NCI-H510A treated with DMSO at 0.1 percent for 48 hours (cell line): ENCODE results near the gene DGKI.
"Not testable (repeated sequence)": the region's sequence is repeated elsewhere in the genome, so short reads cannot be mapped to it uniquely, and the experiment has no call there.

Experiments
- DNase-seq: peaks from one replicate; lab custom pipeline; 2025; lab: John Stamatoyannopoulos, UW

Gene DGKI

DNA sequence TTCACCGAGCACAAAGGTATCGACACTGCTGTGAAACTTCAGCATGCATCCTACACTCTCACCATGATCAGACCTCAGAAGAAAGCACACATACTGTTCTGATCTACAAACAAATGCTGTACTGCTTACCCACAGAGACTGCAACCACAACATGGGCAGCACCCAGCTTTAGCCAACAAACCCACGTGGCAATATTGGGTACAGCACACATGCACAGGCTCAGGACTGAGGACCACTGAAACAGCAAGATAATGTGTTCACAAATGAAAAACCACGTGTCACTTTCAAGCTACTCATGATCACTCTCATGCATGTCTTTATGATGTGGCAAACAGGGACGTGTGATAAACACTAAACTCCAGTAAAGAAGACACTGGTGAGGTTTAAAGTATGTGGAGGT lies 383.9 kb downstream of the DGKI start:
- no peak for DNase-seq

GRCh38 chr7:137462074-137462715 lies 384.6 kb downstream of the DGKI start:
- DNase-seq = no peak

DNA sequence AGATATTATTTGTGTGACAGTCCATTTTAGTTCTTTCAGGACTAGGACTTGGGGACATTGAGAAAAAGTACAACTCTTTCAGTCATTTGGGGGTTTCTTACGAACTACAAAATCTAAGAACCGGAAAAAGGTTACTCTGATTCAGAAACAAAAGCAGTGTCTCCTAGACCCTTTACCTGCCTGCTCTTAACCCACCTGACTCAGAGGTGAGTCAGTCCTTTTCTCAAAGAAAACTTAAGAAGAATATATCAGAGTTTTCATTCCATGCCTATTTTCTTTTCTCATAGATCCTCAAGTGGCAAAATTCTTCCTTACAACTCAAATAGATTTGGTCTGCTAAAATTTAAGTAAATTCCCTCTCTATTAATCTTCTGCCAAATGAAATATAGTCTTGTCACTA lies 388.4 kb downstream of the DGKI start:
- no peak for DNase-seq

- no peak for DNase-seq
Observed at GRCh38 chr7:137454767-137455166, 392.0 kb downstream of the DGKI start.

GRCh38 chr7:137454246-137454724 lies 392.5 kb downstream of the DGKI start:
- peak; percentile 60 for DNase-seq

DNA sequence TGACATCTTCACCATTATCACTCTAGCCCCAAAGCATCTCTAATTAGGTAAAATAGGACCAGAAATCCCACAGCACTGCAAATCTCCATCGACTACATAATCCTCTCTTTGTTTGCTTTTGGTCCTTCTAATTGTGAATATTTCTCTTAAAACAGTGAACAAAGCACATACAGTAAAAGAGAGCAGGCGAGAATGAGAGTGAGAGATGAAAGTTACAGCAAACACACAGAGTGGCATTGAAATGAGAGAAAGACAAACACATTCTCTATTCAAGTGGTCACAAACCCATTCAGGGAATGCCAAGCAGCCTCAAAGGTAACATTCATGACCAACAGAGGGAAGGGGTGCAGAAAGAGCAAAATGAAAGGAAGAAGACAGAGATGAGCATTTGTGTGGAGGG lies 393.4 kb downstream of the DGKI start:
- DNase-seq = peak; percentile 24

DNA sequence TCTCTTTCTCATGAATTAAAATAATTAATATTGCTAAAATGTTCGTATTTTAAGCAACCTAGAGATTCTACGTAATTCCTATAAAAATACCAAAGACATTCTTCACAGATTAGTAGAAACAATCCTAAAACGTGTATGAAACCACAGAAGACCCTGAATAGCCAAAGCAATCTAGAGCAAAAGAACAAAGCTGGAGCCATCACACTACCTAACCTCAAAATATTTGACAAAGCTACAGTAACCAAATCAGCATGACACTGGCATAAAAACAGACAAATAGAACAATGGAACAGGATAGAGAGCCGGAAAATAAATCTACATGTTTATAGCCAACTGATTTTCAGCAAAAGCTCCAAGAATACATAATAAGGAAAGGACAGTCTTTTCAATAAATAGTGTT lies 397.8 kb downstream of the DGKI start:
- no peak for DNase-seq

DNA sequence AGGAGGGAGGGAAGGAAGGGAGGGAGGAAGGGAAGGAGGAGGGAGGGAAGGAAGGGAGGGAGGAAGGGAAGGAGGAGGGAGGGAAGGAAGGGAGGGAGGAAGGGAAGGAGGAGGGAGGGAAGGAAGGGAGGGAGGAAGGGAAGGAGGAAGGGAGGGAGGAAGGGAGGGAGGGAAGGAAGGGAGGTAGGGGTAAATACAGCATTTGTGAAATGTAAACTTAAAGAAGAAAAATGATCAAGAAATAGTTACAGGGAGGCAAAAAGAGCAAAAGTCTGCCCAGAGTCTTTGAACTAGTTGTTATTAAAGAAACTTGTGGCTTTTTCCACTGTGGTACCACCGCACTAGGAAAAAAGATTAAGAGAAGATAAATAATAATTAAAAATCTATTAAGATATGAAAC lies 398.2 kb downstream of the DGKI start:
- DNase-seq = not testable (repeated sequence)

DNA sequence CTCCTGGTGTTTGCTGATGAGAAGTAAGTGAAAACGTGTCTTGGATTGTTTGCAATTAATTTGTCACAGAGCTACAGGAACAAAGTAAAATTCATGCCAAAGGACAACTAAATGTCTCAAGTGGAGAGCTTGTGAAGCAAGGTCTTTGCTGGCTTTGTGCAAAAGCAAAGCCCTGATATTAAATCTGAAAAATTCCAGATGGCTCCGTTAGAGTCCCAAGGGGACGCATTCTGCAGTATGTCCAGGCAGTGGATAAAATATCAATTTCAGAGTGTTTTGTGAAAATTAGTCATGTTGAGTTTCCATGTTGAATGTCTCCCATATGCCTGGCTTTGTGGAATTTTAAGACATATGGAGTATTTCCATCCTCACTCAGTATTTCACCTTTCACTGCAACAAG lies 400.7 kb downstream of the DGKI start:
- DNase-seq = no peak

DNA sequence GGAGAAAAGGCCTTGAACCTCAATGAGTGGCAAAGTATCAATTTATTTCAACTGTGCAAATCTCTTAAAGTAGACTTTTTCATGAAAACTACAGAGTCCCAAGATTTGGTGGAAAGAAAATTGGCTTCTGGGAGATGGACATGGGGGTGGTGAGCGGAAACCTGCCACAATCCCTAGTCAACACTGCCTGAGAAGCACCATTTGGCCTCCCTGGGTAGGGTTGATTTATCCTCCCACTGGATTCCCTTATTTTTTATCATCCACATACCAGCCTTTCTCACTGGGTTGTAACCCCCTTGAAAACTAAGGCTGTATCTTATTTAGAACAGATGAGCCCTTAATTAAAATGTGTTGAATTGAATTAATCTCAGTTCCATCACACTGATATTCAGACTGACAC lies 401.5 kb downstream of the DGKI start:
- DNase-seq = no peak

DNA sequence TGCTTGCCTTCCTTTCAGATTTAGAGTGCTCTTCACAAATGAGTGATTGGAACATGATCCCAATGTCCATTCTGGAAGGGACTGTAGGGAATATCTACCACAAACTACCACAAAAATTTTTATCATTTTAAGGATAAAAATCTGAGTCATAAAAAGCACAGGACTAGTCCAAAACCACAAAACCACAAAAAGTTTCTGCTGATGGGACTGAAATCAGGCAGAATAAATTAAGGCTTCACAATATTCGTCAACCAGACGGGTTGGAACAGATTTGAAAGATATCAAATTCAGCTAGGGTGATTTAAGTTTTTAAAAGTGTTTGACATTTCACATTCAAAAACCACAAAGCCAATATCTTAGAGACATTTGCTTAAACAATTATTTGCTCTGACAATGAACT lies 403.2 kb downstream of the DGKI start:
- no peak for DNase-seq

- no peak for DNase-seq
Observed at GRCh38 chr7:137441451-137441850, 405.3 kb downstream of the DGKI start.

DNA sequence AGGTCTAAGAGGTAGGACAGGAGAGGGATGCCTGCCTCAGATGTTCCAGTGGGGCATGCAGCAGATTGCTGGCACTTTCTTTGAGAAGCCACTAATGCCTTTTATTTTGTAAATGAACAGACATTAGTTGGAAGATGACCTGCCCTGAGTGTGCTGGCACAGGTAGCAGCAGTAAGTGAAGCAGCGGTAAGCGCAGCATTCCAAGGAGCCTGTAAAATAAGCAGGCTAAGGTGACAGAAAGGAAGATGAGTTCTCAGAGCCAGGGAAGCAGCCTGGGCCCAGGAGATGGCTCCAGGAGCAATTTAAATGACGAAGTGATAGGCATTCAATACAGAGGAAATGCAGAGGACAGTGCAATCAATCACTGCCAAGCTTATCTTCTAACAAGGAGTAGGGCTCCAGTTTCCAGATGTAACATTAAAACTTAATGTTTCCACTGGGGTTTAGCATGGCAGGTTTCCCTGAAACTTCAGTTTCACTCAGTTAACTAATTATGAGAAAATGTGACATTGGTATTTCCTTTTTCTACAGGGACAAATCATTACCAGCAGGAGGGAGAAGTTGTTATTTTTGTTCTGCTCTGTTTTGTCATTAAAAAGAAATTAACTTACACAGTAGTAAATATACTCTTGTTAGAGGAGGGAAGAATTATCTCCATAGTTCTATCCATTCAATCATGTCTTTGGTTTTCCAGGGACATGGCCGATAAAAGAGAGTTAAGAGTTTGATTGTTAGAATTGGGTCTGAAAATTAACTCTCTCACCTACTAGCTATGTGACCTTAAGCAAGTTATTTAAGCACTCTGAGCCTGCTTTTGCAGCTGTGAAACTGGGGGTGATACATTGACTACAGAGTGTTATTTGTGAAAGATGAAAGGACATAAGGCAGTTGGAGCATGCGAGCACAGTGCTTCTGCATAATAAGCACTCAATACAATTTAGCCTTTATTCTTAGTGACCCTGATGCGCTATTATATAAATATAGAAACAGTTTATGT lies 406.6 kb downstream of the DGKI start:
- no peak for DNase-seq

- DNase-seq = no peak
Observed at GRCh38 chr7:137434946-137435345, 411.8 kb downstream of the DGKI start.

GRCh38 chr7:137434530-137434929 lies 412.2 kb downstream of the DGKI start:
- DNase-seq = no peak

GRCh38 chr7:137423321-137423720 lies 423.5 kb downstream of the DGKI start:
- DNase-seq = no peak

DNA sequence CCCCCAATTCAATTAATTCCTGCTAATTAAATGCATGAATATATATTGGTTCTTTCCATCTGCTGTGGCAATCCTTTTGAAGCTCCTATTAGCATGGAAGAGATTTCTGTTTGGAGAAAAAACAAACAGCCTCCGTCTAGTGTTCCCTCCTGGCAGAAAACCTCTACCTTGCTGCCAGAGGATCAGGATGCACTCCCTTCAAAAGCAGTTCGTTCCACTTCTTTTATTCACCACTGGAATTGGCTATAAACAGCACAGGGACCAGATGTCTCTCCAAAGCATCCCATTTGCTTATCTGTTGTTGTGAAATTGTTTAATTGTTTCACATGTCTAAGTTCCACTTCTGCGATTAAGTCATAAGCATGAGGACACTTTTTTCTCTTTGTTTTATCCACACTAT lies 425.4 kb downstream of the DGKI start:
- no peak for DNase-seq

DNA sequence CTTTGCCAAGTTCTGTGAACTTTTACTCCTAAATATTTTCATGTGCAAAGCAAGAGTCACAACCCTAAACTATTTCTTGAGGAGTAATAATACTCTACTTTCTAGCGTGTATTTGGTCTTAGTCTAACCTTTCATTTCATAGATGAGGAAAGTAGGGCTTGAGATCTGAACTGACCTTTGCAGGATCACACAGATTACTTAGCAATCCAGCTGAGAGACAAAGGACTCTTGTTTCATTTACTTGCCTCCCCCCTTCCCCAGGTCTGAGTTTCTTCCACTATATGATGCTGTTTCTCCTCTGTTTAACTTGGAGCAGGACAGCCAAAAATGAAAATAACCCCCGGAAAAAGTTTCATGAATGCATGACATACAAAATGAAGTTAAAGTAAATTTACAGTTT lies 427.9 kb downstream of the DGKI start:
- no peak for DNase-seq

DNA sequence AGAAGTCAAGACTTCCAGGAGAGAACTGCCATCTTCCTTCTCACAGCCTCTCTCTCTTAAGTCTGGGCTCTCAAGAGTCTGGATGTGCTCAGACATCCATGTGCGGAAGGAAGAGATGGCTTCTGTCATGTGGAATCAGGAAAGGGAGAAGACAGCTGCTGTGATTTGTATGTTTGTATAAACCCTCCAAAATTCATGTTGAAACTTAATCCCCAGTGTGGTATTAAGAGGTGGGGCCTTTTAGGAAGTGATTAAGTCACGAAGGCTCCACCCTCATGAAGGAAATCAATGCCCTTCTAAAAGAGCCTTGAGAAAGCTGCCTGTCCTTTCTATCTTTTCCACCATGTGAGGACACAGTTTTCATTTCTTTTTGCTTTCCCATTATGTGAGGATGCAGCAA lies 429.3 kb downstream of the DGKI start:
- DNase-seq = no peak

- no peak for DNase-seq
Observed at GRCh38 chr7:137413901-137414300, 432.9 kb downstream of the DGKI start.

DNA sequence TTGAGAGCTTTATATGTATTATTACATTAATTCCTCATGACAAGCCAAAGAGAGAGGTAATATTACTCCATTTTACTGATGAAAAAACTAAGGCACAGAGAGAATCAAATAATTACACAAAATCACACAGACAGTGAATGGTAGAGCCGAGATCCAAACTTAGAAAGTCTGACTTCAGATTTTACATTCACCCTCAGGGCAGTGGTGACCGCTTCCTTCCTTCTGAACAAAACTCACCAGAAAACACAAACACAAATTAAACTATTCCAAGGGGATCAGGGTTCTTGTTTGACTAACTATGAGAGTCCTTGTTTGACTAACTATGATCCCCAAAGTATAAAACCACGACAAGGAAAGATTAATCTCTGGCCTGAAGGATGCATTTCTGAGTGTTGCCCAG lies 435.3 kb downstream of the DGKI start:
- DNase-seq = no peak

DNA sequence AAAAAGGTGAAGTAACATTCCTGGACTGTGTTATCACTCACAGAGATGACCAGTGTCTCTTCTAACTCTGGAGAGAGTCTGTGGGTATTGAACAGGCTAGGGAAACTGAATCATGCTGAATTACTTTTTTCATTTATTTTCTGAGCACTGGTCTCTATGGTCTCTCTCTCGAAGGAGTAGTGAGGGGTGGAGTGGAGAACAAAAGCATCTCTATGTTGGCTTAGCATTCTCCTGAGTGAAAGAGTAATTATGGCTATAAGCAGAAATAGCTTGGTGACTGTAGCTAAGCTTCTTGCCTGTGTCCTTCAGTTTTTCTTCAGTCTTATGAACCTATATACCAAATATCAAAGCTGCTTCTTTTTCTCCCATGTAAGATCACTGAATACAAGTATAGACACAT lies 438.6 kb downstream of the DGKI start:
- no peak for DNase-seq

GRCh38 chr7:137407078-137407477 lies 439.7 kb downstream of the DGKI start:
- DNase-seq = no peak
